HEK293 (cell line): Measurements from ENCODE around the gene LRP10.

Source experiments
- CTCF ChIA-PET: fragments of 350-600 bp; formaldehyde crosslinking; extraction: SDS; loops from one replicate; lab custom pipeline; 2021; ENCODE audit warnings: antibody characterized with exemption; lab: Yijun Ruan, JAX
- POLR2A ChIA-PET: fragments of 300-600 bp; formaldehyde crosslinking; extraction: SDS; loops from one replicate; lab custom pipeline; 2020; ENCODE audit warnings: antibody characterized with exemption, inconsistent platforms; lab: Yijun Ruan, JAX
- H3K27ac ChIP-seq: fragments of 200-500 bp; sonication (Bioruptor generic); 2 replicates; pipeline ENCODE4 v1.5.1; 2014; ENCODE audit warnings: low read depth, low read length, control low read depth, inconsistent platforms; ENCODE audit errors: extremely low read depth
- H3K36me3 ChIP-seq, 2 experiments: fragments of 200-500 bp in 1 of 2; sonication (Bioruptor generic) in 1 of 2; 1 replicate in 1 of 2; 2 replicates in 1 of 2; pipeline ENCODE4 v1.5.1; 2014 to 2017; ENCODE audit warnings: inconsistent platforms in 2 of 2, low read length in 2 of 2; ENCODE audit not compliant: control insufficient read depth in 2 of 2, insufficient read depth in 1 of 2
- H3K4me1 ChIP-seq: fragments of 200-500 bp; sonication (Bioruptor generic); 2 replicates; pipeline ENCODE4 v1.5.1; 2014; ENCODE audit warnings: mild to moderate bottlenecking, low read length, inconsistent platforms; ENCODE audit not compliant: control insufficient read depth, insufficient read depth
- H3K4me3 ChIP-seq: 2 replicates; pipeline ENCODE4 v1.5.1; 2011; ENCODE audit warnings: low read depth, mild to moderate bottlenecking, control low read depth, low read length, moderate library complexity
- H3K9me3 ChIP-seq: fragments of 200-500 bp; sonication (Bioruptor generic); 2 replicates; pipeline ENCODE4 v1.5.1; 2014; ENCODE audit warnings: low read depth, low read length, inconsistent platforms; ENCODE audit not compliant: control insufficient read depth, insufficient read depth
- IKZF3 ChIP-seq: fragments of 450-650 bp; IDR thresholded peaks from 2 replicates; pipeline ENCODE4 v1.5.0; 2018; ENCODE audit warnings: missing biosample characterization, mild to moderate bottlenecking, missing genetic modification characterization, moderate library complexity
- PRDM6 ChIP-seq: fragments of 450-650 bp; formaldehyde crosslinking; IDR thresholded peaks from 2 replicates; pipeline ENCODE4 v1.5.1; 2017; ENCODE audit warnings: missing biosample characterization, missing genetic modification characterization
- SP7 ChIP-seq: fragments of 450-650 bp; formaldehyde crosslinking; IDR thresholded peaks from 2 replicates; pipeline ENCODE4 v1.5.1; 2016; ENCODE audit warnings: missing biosample characterization, missing genetic modification characterization
- TRIM28 ChIP-seq: IDR thresholded peaks from 2 replicates; pipeline ENCODE4 v1.6.1; 2011; ENCODE audit warnings: low read length, control low read depth, borderline replicate concordance
- WT1 ChIP-seq: fragments of 450-650 bp; formaldehyde crosslinking; IDR thresholded peaks from 2 replicates; pipeline ENCODE4 v1.5.1; 2016; ENCODE audit warnings: missing biosample characterization, missing genetic modification characterization
- ZBTB21 ChIP-seq: fragments of 450-650 bp; formaldehyde crosslinking; IDR thresholded peaks from 2 replicates; pipeline ENCODE4 v1.5.1; 2017; ENCODE audit warnings: missing biosample characterization, missing genetic modification characterization
- ZBTB44 ChIP-seq: fragments of 450-650 bp; IDR thresholded peaks from 2 replicates; pipeline ENCODE4 v1.5.1; 2018; ENCODE audit warnings: missing biosample characterization, mild to moderate bottlenecking, missing genetic modification characterization
- ZBTB6 ChIP-seq: fragments of 450-650 bp; formaldehyde crosslinking; IDR thresholded peaks from 2 replicates; pipeline ENCODE4 v1.5.1; 2017; ENCODE audit warnings: missing biosample characterization, missing genetic modification characterization
- ZBTB7A ChIP-seq: fragments of 450-650 bp; formaldehyde crosslinking; IDR thresholded peaks from 2 replicates; pipeline ENCODE4 v1.5.1; 2016; ENCODE audit warnings: low read depth, missing biosample characterization, missing genetic modification characterization
- ZFP41 ChIP-seq: fragments of 450-650 bp; formaldehyde crosslinking; IDR thresholded peaks from 2 replicates; pipeline ENCODE4 v1.5.1; 2016; ENCODE audit warnings: missing biosample characterization, missing genetic modification characterization, borderline replicate concordance
- ZNF112 ChIP-seq: fragments of 450-650 bp; formaldehyde crosslinking; IDR thresholded peaks from 2 replicates; pipeline ENCODE4 v1.5.0; 2017; ENCODE audit warnings: missing biosample characterization, missing genetic modification characterization
- ZNF157 ChIP-seq: fragments of 450-650 bp; formaldehyde crosslinking; IDR thresholded peaks from 2 replicates; pipeline ENCODE4 v1.5.1; 2016; ENCODE audit warnings: missing biosample characterization, missing genetic modification characterization
- ZNF324 ChIP-seq: fragments of 450-650 bp; formaldehyde crosslinking; IDR thresholded peaks from 2 replicates; pipeline ENCODE4 v1.5.1; 2016; ENCODE audit warnings: missing biosample characterization, missing genetic modification characterization
- ZNF391 ChIP-seq: fragments of 450-650 bp; formaldehyde crosslinking; IDR thresholded peaks from 2 replicates; pipeline ENCODE4 v1.5.1; 2016; ENCODE audit warnings: low read depth, missing biosample characterization, missing genetic modification characterization, borderline replicate concordance
- ZNF404 ChIP-seq: fragments of 450-650 bp; formaldehyde crosslinking; IDR thresholded peaks from 2 replicates; pipeline ENCODE4 v1.5.1; 2017; ENCODE audit warnings: missing biosample characterization, missing genetic modification characterization
- ZNF426 ChIP-seq: fragments of 450-650 bp; formaldehyde crosslinking; IDR thresholded peaks from 2 replicates; pipeline ENCODE4 v1.5.1; 2017; ENCODE audit warnings: missing biosample characterization, missing genetic modification characterization, mild to moderate bottlenecking, inconsistent platforms, moderate library complexity
- ZNF501 ChIP-seq: fragments of 450-650 bp; formaldehyde crosslinking; IDR thresholded peaks from 2 replicates; pipeline ENCODE4 v1.5.1; 2016; ENCODE audit warnings: missing biosample characterization, missing genetic modification characterization
- ZNF610 ChIP-seq: fragments of 450-650 bp; formaldehyde crosslinking; IDR thresholded peaks from 2 replicates; pipeline ENCODE4 v1.5.1; 2016; ENCODE audit warnings: missing biosample characterization, missing genetic modification characterization, borderline replicate concordance
- ZNF626 ChIP-seq: fragments of 450-650 bp; sonication (Bioruptor Pico); formaldehyde crosslinking; IDR thresholded peaks from 2 replicates; pipeline ENCODE4 v1.5.1; 2018; ENCODE audit warnings: missing biosample characterization, missing genetic modification characterization, inconsistent platforms
- ZNF677 ChIP-seq: fragments of 450-650 bp; IDR thresholded peaks from 2 replicates; pipeline ENCODE4 v1.5.0; 2018; ENCODE audit warnings: missing biosample characterization, mild to moderate bottlenecking, missing genetic modification characterization, moderate library complexity
- ZNF747 ChIP-seq: fragments of 450-650 bp; formaldehyde crosslinking; IDR thresholded peaks from 2 replicates; pipeline ENCODE4 v1.5.1; 2016; ENCODE audit warnings: missing biosample characterization, missing genetic modification characterization
- ZNF76 ChIP-seq: fragments of 450-650 bp; formaldehyde crosslinking; IDR thresholded peaks from 2 replicates; pipeline ENCODE4; 2016; ENCODE audit warnings: low read depth, missing biosample characterization, missing genetic modification characterization, borderline replicate concordance
- ZNF776 ChIP-seq: fragments of 450-650 bp; formaldehyde crosslinking; IDR thresholded peaks from 2 replicates; pipeline ENCODE4 v1.5.0; 2017; ENCODE audit warnings: missing biosample characterization, missing genetic modification characterization, borderline replicate concordance
- ZNF837 ChIP-seq: fragments of 450-650 bp; formaldehyde crosslinking; IDR thresholded peaks from 2 replicates; pipeline ENCODE4 v1.5.1; 2016; ENCODE audit warnings: missing biosample characterization, missing genetic modification characterization
- ZSCAN16 ChIP-seq: fragments of 450-650 bp; formaldehyde crosslinking; IDR thresholded peaks from 2 replicates; pipeline ENCODE4 v1.5.1; 2016; ENCODE audit warnings: missing biosample characterization, missing genetic modification characterization
- ZSCAN5A ChIP-seq: fragments of 450-650 bp; formaldehyde crosslinking; IDR thresholded peaks from 2 replicates; pipeline ENCODE4 v1.5.1; 2016; ENCODE audit warnings: missing biosample characterization, missing genetic modification characterization

Gene LRP10

GRCh38 chr14:22897357-22897756, 25.8 kb downstream of the LRP10 start:
- POLR2A ChIA-PET, result interaction anchor here (1.0 to 1.2 kb wide), 2 partner anchors 9 to 23 kb away, joined by 3 to 4 read pairs; no protein-coding TSS in a partner anchor
- TF ChIP-seq IKZF3 (tag by site-specific recombination), result no peak
- no peak for TF ChIP-seq ZSCAN16
- no peak for TF ChIP-seq ZNF76 (tag by site-specific recombination)
- TF ChIP-seq ZNF610 (tag by site-specific recombination), result no peak
- TF ChIP-seq ZBTB21 (tag by site-specific recombination), result no peak
- no peak for TF ChIP-seq ZNF747
- no peak for TF ChIP-seq ZNF837 (tag by site-specific recombination)
- no peak for TF ChIP-seq ZNF501 (tag by site-specific recombination)
- TF ChIP-seq ZNF391, result no peak
- no peak for TF ChIP-seq ZFP41 (tag by site-specific recombination)
- TF ChIP-seq ZNF404, result no peak
- TF ChIP-seq ZBTB44 (tag by site-specific recombination), result no peak
- TF ChIP-seq ZNF324 (tag by site-specific recombination), result no peak
- TF ChIP-seq ZBTB7A (tag by site-specific recombination), result no peak
- TF ChIP-seq ZNF426 (tag by site-specific recombination), result no peak
- TF ChIP-seq ZBTB6, result no peak
- TF ChIP-seq ZNF677, result no peak
- no peak for TF ChIP-seq WT1 (tag by site-specific recombination)
- TF ChIP-seq, all 188 proteins: peak for 0
- no peak overlapping the region for H3K27ac ChIP-seq
- no peak overlapping the region for H3K4me3 ChIP-seq
- H3K4me1 ChIP-seq, result no peaks in the 10 kb centered on the region
- H3K36me3 ChIP-seq, result peaks cover 13 to 36% of the 10 kb centered on the region in 2 experiments; a peak in 2 of 3 replicates
- H3K9me3 ChIP-seq, result no peaks in the 10 kb centered on the region
- CTCF ChIA-PET, result interaction anchor here (0.6 to 2.6 kb wide), 3 partner anchors 17 to 74 kb away, joined by 3 to 14 read pairs (median 5); no protein-coding TSS in a partner anchor

GRCh38 chr14:22898302-22899090, 27.0 kb downstream of the LRP10 start:
- H3K9me3 ChIP-seq, result no peaks in the 10 kb centered on the region
- H3K36me3 ChIP-seq, result peaks cover 16 to 48% of the 10 kb centered on the region in 2 experiments; a peak in 2 of 3 replicates
- ChIA-PET CTCF (interaction anchor here (1.8 to 4.1 kb wide), 5 partner anchors 9 to 342 kb away, joined by 5 to 37 read pairs (median 16); partner anchors contain the start of gene LRP10), POLR2A (interaction anchor here (0.6 kb wide), 1 partner anchor 75 kb away, joined by 3 read pairs; no protein-coding TSS in a partner anchor)
- TF ChIP-seq ZNF157 (tag by site-specific recombination), result no peak
- TF ChIP-seq ZSCAN5A, result no peak
- no peak for TF ChIP-seq TRIM28
- TF ChIP-seq PRDM6 (tag by site-specific recombination), result no peak
- TF ChIP-seq ZNF677, result no peak
- no peak for TF ChIP-seq ZNF626
- TF ChIP-seq ZNF776, result no peak
- TF ChIP-seq SP7 (tag by site-specific recombination), result no peak
- TF ChIP-seq ZNF112, result no peak
- H3K4me3 ChIP-seq, result no peak overlapping the region
- H3K27ac ChIP-seq, result no peak overlapping the region
- no peaks in the 10 kb centered on the region for H3K4me1 ChIP-seq
